Transverse colon (tissue), 4 donors: ENCODE measurements around the gene RBP5. TPM values are rescaled to one million over a fixed set of nuclear protein-coding genes. Genes with fewer than 3 reads are reported as not detected.

Experiments used
- DNase-seq: peaks from one replicate; pipeline ENCODE4 v3.0.0-alpha.2; 2019
- H3K27ac ChIP-seq, 4 donors: fragments of 200-600 bp; sonication (generic); 2 replicates each; pipeline ENCODE4 v1.5.1; 2016 to 2018; ENCODE audit warnings: inconsistent platforms in 4 of 4
- H3K27me3 ChIP-seq: fragments of 200-600 bp; sonication (generic); 2 replicates; pipeline ENCODE4 v1.5.1; 2017; ENCODE audit warnings: inconsistent platforms
- H3K36me3 ChIP-seq, 4 donors: fragments of 200-600 bp; sonication (generic); 2 replicates each; pipeline ENCODE4 v1.5.1; 2017 to 2019; ENCODE audit warnings: inconsistent platforms in 4 of 4
- H3K4me1 ChIP-seq, 4 donors: fragments of 200-600 bp; sonication (generic); 2 replicates each; pipeline ENCODE4 v1.5.1; 2017 to 2020; ENCODE audit warnings: inconsistent platforms in 4 of 4
- H3K4me3 ChIP-seq, 4 donors: fragments of 200-600 bp; sonication (generic); 1 replicate in 1 of 4; 2 replicates in 3 of 4; pipeline versions ENCODE4 v1.5.1 to v1.6.1; 2017 to 2019; ENCODE audit warnings: inconsistent platforms in 4 of 4
- H3K9me3 ChIP-seq, 2 donors: fragments of 200-600 bp; sonication (generic); 2 replicates each; pipeline ENCODE4 v1.5.1; 2017 to 2019; ENCODE audit warnings: inconsistent platforms in 2 of 2
- EP300 ChIP-seq: sonication (generic); formaldehyde crosslinking; IDR thresholded peaks from one replicate; pipeline ENCODE4 v1.6.1; 2017; ENCODE audit warnings: antibody characterized with exemption, low read depth
- POLR2A ChIP-seq: fragments of 450-650 bp; IDR thresholded peaks from one replicate; pipeline ENCODE4 v1.6.1; 2016; ENCODE audit warnings: antibody characterized with exemption, mild to moderate bottlenecking, moderate library complexity
- POLR2AphosphoS5 ChIP-seq, 3 donors: sonication (generic); formaldehyde crosslinking; IDR thresholded peaks; one replicate each; pipeline ENCODE4 v1.6.1; 2016; ENCODE audit warnings: antibody characterized with exemption in 3 of 3
- WGBS, 2 donors: methylation state at CpG; one replicate each; pipeline ENCODE4 v1.1.5; 2018; ENCODE audit warnings: low coverage in 1 of 2; 5-methylcytosine and 5-hydroxymethylcytosine counted together
- in situ Hi-C, 4 donors: fragments of 200-750 bp; cut with MboI; loops; one replicate each; pipeline versions ENCODE4 v1.15.0 to v1.15.1; 2017; ENCODE audit warnings: low sequenced_read_pairs in 3 of 4, low pct_ligation_motif_present in 1 of 4, low pct_unique_long_range_greater_than_20kb in 1 of 4
- intact Hi-C: fragments of 100-400 bp; cut with DNase I; formaldehyde crosslinking; loops from one replicate; pipeline ENCODE4 v1.15.1; 2023; ENCODE audit warnings: low total_unique reads
- total RNA-seq, 4 donors: library from RNA; depleted of rRNA; stranded (reverse); fragments of >200 nt; gene quantifications; one replicate each; pipeline ENCODE4 v1.1.0, GENCODE V29; 2016
- TF ChIP-seq, protein P1 (sequence below), 5 experiments: fragments of 200-600 bp in 3 of 5; fragments of 450-650 bp in 2 of 5; sonication (generic) in 3 of 5; IDR thresholded peaks; 1 replicate in 2 of 5; 2 replicates in 3 of 5; pipeline ENCODE4 v1.5.1; 2016 to 2017; ENCODE audit warnings: antibody characterized with exemption in 5 of 5, inconsistent platforms in 3 of 5, mild to moderate bottlenecking in 2 of 5, moderate library complexity in 1 of 5

RBP5 gene
- total RNA-seq, 4 donors from 2014 or later, result 0.55 to 3.0 TPM; not detected in 2

DNA sequence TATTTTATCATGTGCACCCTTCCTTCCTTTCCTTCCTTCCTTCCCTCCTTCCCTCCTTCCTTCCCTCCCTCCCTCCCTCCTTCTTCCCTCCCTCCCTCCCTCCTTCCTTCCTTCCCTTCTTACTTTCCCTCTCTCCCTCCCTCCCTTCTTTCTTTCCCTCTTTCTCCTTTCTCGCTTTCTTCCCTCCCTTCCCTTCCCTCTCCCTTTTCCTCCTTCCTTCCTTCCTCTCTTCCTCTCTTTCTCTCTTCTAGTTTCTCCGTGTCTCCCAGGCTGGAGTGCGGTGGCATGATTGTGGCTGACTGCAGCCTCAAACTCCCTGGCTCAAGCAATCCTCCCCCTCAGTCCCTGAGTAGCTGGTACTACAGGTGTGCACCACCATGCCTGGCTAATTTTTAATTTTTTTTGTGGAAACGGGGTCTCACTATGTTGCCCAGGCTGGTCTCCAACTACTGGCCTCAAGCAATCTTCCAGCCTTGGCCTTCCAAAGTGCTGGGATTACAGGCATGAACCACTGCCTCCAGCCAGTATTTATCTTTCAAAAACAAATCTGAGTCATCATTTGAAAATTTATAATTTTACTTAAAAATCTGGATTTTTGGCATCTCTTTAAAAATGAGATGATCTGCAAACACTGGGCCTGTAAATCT lies 27.5 kb downstream of the RBP5 start:
- intact Hi-C loops, result loop anchor here (10.0 kb wide), 1 partner anchor 136 kb away; no protein-coding TSS in a partner anchor
- Histone ChIP-seq H3K4me1 (no peaks in the 10 kb centered on the region), H3K27ac (peak overlapping the region in 3 of 4 donors; percentile 13 to 31 (median 23)), H3K4me3 (no peak overlapping the region), H3K27me3 (no peaks in the 10 kb centered on the region), H3K9me3 (peaks cover 0 to 3% of the 10 kb centered on the region in 2 donors), H3K36me3 (no peaks in the 10 kb centered on the region)
- no peak for DNase-seq
- TF ChIP-seq, protein P1, sequence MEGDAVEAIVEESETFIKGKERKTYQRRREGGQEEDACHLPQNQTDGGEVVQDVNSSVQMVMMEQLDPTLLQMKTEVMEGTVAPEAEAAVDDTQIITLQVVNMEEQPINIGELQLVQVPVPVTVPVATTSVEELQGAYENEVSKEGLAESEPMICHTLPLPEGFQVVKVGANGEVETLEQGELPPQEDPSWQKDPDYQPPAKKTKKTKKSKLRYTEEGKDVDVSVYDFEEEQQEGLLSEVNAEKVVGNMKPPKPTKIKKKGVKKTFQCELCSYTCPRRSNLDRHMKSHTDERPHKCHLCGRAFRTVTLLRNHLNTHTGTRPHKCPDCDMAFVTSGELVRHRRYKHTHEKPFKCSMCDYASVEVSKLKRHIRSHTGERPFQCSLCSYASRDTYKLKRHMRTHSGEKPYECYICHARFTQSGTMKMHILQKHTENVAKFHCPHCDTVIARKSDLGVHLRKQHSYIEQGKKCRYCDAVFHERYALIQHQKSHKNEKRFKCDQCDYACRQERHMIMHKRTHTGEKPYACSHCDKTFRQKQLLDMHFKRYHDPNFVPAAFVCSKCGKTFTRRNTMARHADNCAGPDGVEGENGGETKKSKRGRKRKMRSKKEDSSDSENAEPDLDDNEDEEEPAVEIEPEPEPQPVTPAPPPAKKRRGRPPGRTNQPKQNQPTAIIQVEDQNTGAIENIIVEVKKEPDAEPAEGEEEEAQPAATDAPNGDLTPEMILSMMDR (IDR thresholded peaks at IDR 0.05), result no peak
- no peak for TF ChIP-seq POLR2AphosphoS5 (IDR thresholded peaks at IDR 0.05)
- 84% methylated on average over 4 of the region's 4 CpGs; no CpG with 5 or more reads in 1 of the 2 donors for WGBS, 2 donors
- in situ Hi-C loops, result loop anchor here (10.0 to 25.0 kb wide), 3 partner anchors 156 to 189 kb away; partner anchors contain the start of genes C12orf57 (in 3 of the 4), RNU7-1 (in 3 of the 4), ATN1 (in 2 of the 4) and ENO2 (in 1 of the 4)

DNA sequence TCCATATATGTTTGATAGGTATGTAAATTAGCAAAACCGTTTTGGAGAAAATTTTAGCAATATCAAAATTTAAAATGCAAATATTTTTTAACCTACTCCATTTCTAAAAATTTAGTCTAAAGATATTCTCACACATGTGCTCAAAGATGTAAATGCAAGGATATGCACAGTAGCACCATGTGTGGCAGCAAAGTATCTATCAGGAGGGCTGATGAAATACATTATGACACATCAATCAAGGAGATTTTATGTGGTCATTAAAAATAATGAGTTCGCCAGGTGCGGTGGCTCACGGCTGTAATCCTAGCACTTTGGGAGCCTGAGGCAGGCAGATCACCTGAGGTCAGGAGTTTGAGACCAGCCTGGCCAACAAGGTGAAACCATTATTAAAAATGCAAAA lies 28.4 kb downstream of the RBP5 start:
- 86 to 95% methylated on average over 4 of the region's 4 CpGs for WGBS, 2 donors
- Histone ChIP-seq H3K9me3 (no peaks in the 10 kb centered on the region), H3K27me3 (no peaks in the 10 kb centered on the region), H3K27ac (no peak overlapping the region), H3K36me3 (no peaks in the 10 kb centered on the region), H3K4me3 (no peak overlapping the region), H3K4me1 (no peaks in the 10 kb centered on the region)
- DNase-seq, result no peak
- TF ChIP-seq, protein P1 (IDR thresholded peaks at IDR 0.05), result no peak
- TF ChIP-seq EP300 (no peak), POLR2A (no peak), POLR2AphosphoS5 (IDR thresholded peaks at IDR 0.05) (no peak)
- intact Hi-C loops, result loop anchor here (10.0 kb wide), 1 partner anchor 135 kb away; no protein-coding TSS in a partner anchor
- in situ Hi-C loops, result loop anchor here (10.0 to 25.0 kb wide), 3 partner anchors 155 to 188 kb away; partner anchors contain the start of genes C12orf57 (in 3 of the 4), RNU7-1 (in 3 of the 4), ATN1 (in 2 of the 4) and ENO2 (in 1 of the 4)

DNA sequence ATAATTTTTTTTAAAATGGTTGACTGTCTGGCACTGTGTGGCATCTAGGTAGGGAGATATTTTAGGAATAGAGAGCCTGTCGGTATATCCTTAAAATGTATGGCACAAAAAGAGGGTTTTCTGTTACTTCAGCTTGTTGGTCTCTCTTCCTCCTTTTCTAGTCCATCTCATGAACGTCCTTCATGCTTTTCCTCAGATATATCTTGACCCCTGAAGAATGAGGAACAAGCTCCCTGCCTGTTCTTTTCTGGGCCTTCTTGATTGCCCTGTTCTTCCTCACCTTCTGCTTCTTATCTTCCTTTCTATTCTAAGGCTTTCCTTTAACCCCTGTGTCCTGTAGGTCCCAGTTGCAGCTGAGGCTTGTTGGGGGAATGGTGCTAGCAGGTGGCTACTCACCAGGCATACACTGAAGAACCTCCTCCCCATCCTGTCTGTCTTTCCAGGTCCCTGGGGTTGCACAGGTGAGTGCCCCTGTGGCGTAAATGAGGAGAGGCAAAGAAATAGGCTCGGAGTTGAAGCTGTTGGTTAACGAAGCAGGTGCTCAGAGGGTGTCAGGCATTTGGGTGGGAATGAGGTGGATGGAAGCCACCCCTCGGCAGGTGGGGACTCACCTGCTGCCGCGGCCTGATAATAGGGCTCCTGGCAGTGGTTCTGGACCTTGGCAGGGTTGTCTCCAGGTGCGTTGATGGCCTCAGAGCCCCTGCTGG lies 29.2 kb downstream of the RBP5 start:
- intact Hi-C loops (no loop called here), in situ Hi-C loops (no loop called here)

DNA sequence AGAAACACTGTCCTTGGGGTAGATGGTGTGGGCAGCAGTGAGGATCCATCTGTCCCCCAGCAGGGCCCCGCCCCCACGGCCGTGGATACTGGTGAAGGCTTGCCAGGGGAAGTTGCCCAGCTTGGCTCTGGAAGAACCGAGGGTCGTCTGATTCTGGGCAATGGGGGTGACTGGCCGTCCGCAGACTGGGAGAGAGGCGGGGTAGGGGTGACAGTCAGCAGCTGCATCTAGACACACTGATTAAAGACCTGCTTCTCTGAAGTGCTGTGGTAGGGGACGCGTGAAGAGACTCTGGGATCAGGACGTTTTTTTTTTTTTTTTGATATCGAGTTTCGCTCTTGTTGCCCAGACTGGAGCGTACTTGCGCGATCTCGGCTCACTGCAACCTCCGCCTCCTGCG lies 31.7 kb downstream of the RBP5 start:
- in situ Hi-C loops, result no loop called here
- WGBS, 2 donors, result 91% methylated on average over 19 of the region's 19 CpGs; no CpG with 5 or more reads in 1 of the 2 donors
- H3K9me3 ChIP-seq, result no peaks in the 10 kb centered on the region
- TF ChIP-seq POLR2AphosphoS5 (IDR thresholded peaks at IDR 0.05) (no peak), POLR2A (no peak), EP300 (no peak)
- TF ChIP-seq, protein P1 (IDR thresholded peaks at IDR 0.05), result no peak
- no peaks in the 10 kb centered on the region for H3K36me3 ChIP-seq
- no peak for DNase-seq
- peaks cover 0 to 18% (median 5%) of the 10 kb centered on the region in 4 donors for H3K4me1 ChIP-seq
- no peak overlapping the region for H3K27ac ChIP-seq
- no peaks in the 10 kb centered on the region for H3K27me3 ChIP-seq
- H3K4me3 ChIP-seq, result no peak overlapping the region
- intact Hi-C loops, result no loop called here

More for the DNA sequence above, 29.2 kb downstream of the RBP5 start:
- Histone ChIP-seq H3K4me3 (no peak overlapping the region), H3K4me1 (no peaks in the 10 kb centered on the region), H3K27me3 (no peaks in the 10 kb centered on the region), H3K27ac (no peak overlapping the region), H3K9me3 (no peaks in the 10 kb centered on the region), H3K36me3 (no peaks in the 10 kb centered on the region)
- no peak for TF ChIP-seq EP300
- no peak for TF ChIP-seq POLR2A
- TF ChIP-seq, protein P1 (IDR thresholded peaks at IDR 0.05), result no peak
- TF ChIP-seq POLR2AphosphoS5 (IDR thresholded peaks at IDR 0.05), result no peak
- 86 to 93% methylated on average over 3 to 9 of the region's 9 CpGs for WGBS, 2 donors
- DNase-seq, result no peak
